ENCODE measurements around the gene DHDH.

The DHDH gene

GRCh38 chr19:48967346-48968178, 34.1 kb downstream of the DHDH start:
- no peak for DNase-seq

GRCh38 chr19:48968179-48968661, 34.7 kb downstream of the DHDH start:
- no peak for DNase-seq

GRCh38 chr19:48968813-48969218, 35.3 kb downstream of the DHDH start:
- no peak for DNase-seq

GRCh38 chr19:48969276-48970138, 36.0 kb downstream of the DHDH start:
- no peak for DNase-seq

GRCh38 chr19:48970139-48970766, 36.8 kb downstream of the DHDH start:
- DNase-seq, result no peak

GRCh38 chr19:48970923-48971395, 37.5 kb downstream of the DHDH start:
- peak; percentile 87 for DNase-seq

- no peak for DNase-seq
These were observed 42.7 kb downstream of the DHDH start for GRCh38 chr19:48975947-48976847.

- DNase-seq, result no peak
These were observed 43.6 kb downstream of the DHDH start for GRCh38 chr19:48977061-48977460.

GRCh38 chr19:48982280-48982679, 48.8 kb downstream of the DHDH start:
- no peak for DNase-seq

GRCh38 chr19:48985711-48986110, 52.2 kb downstream of the DHDH start:
- DNase-seq, result no peak

- no peak for DNase-seq
These were observed 52.7 kb downstream of the DHDH start for GRCh38 chr19:48986211-48986610.

- no peak for DNase-seq
These were observed 53.8 kb downstream of the DHDH start for GRCh38 chr19:48987323-48987722.

- no peak for DNase-seq
These were observed 54.8 kb downstream of the DHDH start for GRCh38 chr19:48988286-48988685.

- no peak for DNase-seq
These were observed 55.4 kb downstream of the DHDH start for GRCh38 chr19:48988860-48989259.

- no peak for DNase-seq
These were observed 56.3 kb downstream of the DHDH start for GRCh38 chr19:48989701-48990291.

GRCh38 chr19:48990400-48990799, 56.9 kb downstream of the DHDH start:
- DNase-seq, result no peak

- DNase-seq, result no peak
These were observed 57.6 kb downstream of the DHDH start for GRCh38 chr19:48991011-48991609.

- no peak for DNase-seq
These were observed 58.5 kb downstream of the DHDH start for GRCh38 chr19:48991873-48992580.

- peak; percentile 23 for DNase-seq
These were observed 59.2 kb downstream of the DHDH start for GRCh38 chr19:48992581-48993174.
